ENCODE measurements around the gene GNL1.

GRCh38 chr6:30554404-30554803, 1.9 kb downstream of the GNL1 start:
- no peak for TF ChIP-seq CTCF (IDR thresholded peaks at IDR 0.05; ENCODE audit: borderline replicate concordance, extremely low read depth, low read length, poor library complexity, severe bottlenecking)
- TF ChIP-seq EZH2 (IDR thresholded peaks at IDR 0.05; ENCODE audit: borderline replicate concordance, low read depth, low read length, severe bottlenecking), result no peak

Measured in DND-41 (cell line).